HEK293 (cell line): ENCODE results near the gene BUD23.
A peak's percentile ranks its signal among the peaks of the same experiment; 100 is the strongest.

ENCODE experiments used
- HOXC10 ChIP-seq: sonication (generic); formaldehyde crosslinking; IDR thresholded peaks from 2 replicates; pipeline ENCODE4 v1.8.1; 2023; ENCODE audit warnings: mild to moderate bottlenecking, missing genetic modification reagents
- HOXD13 ChIP-seq: sonication (generic); formaldehyde crosslinking; IDR thresholded peaks from 2 replicates; pipeline ENCODE4 v1.8.0; 2022; ENCODE audit warnings: missing genetic modification reagents, borderline replicate concordance
- MZF1 ChIP-seq: fragments of 450-650 bp; formaldehyde crosslinking; IDR thresholded peaks from 2 replicates; pipeline ENCODE4 v1.5.1; 2017; ENCODE audit warnings: missing biosample characterization, missing genetic modification characterization, borderline replicate concordance
- RBAK ChIP-seq: fragments of 450-650 bp; formaldehyde crosslinking; IDR thresholded peaks from 2 replicates; pipeline ENCODE4 v1.5.1; 2016; ENCODE audit warnings: missing biosample characterization, missing genetic modification characterization
- REPIN1 ChIP-seq: fragments of 450-650 bp; formaldehyde crosslinking; IDR thresholded peaks from 2 replicates; pipeline ENCODE4 v1.5.1; 2017; ENCODE audit warnings: missing biosample characterization, missing genetic modification characterization, low read depth
- SETDB1 ChIP-seq: IDR thresholded peaks from one replicate; pipeline ENCODE4 v1.6.1; 2017; ENCODE audit warnings: mild to moderate bottlenecking, low read length, moderate library complexity, mixed read lengths; ENCODE audit not compliant: insufficient read length
- ZBTB17 ChIP-seq: fragments of 450-650 bp; formaldehyde crosslinking; IDR thresholded peaks from 2 replicates; pipeline ENCODE4 v1.5.1; 2016; ENCODE audit warnings: missing biosample characterization, missing genetic modification characterization
- ZFP69B ChIP-seq: fragments of 450-650 bp; formaldehyde crosslinking; IDR thresholded peaks from 2 replicates; pipeline ENCODE4 v1.5.1; 2016; ENCODE audit warnings: missing biosample characterization, missing genetic modification characterization
- ZNF146 ChIP-seq: fragments of 450-650 bp; formaldehyde crosslinking; IDR thresholded peaks from 2 replicates; pipeline ENCODE4 v1.5.1; 2016; ENCODE audit warnings: missing biosample characterization, missing genetic modification characterization
- ZNF169 ChIP-seq: fragments of 450-650 bp; formaldehyde crosslinking; IDR thresholded peaks from 2 replicates; pipeline ENCODE4 v1.5.1; 2016; ENCODE audit warnings: missing biosample characterization, missing genetic modification characterization
- ZNF174 ChIP-seq: fragments of 450-650 bp; formaldehyde crosslinking; IDR thresholded peaks from 2 replicates; pipeline ENCODE4 v1.5.0; 2017; ENCODE audit warnings: missing biosample characterization, mild to moderate bottlenecking, missing genetic modification characterization
- ZNF202 ChIP-seq: fragments of 450-650 bp; formaldehyde crosslinking; IDR thresholded peaks from 2 replicates; pipeline ENCODE4 v1.5.1; 2016; ENCODE audit warnings: missing biosample characterization, missing genetic modification characterization, borderline replicate concordance
- ZNF223 ChIP-seq: fragments of 450-650 bp; formaldehyde crosslinking; IDR thresholded peaks from 2 replicates; pipeline ENCODE4 v1.5.1; 2016; ENCODE audit warnings: missing biosample characterization, missing genetic modification characterization
- ZNF24 ChIP-seq: fragments of 450-650 bp; formaldehyde crosslinking; IDR thresholded peaks from 2 replicates; pipeline ENCODE4 v1.5.1; 2016; ENCODE audit warnings: missing biosample characterization, missing genetic modification characterization
- ZNF248 ChIP-seq: fragments of 450-650 bp; formaldehyde crosslinking; IDR thresholded peaks from 2 replicates; pipeline ENCODE4 v1.5.1; 2017; ENCODE audit warnings: missing biosample characterization, missing genetic modification characterization
- ZNF354C ChIP-seq: fragments of 450-650 bp; formaldehyde crosslinking; IDR thresholded peaks from 2 replicates; pipeline ENCODE4 v1.5.1; 2016; ENCODE audit warnings: missing biosample characterization, missing genetic modification characterization, low read depth, borderline replicate concordance
- ZNF529 ChIP-seq: fragments of 450-650 bp; formaldehyde crosslinking; IDR thresholded peaks from 2 replicates; pipeline ENCODE4 v1.5.1; 2017; ENCODE audit warnings: missing genetic modification characterization, missing biosample characterization; ENCODE audit not compliant: insufficient replicate concordance
- ZNF548 ChIP-seq: fragments of 450-650 bp; formaldehyde crosslinking; IDR thresholded peaks from 2 replicates; pipeline ENCODE4 v1.5.1; 2016; ENCODE audit warnings: missing biosample characterization, missing genetic modification characterization
- ZNF621 ChIP-seq: fragments of 450-650 bp; formaldehyde crosslinking; IDR thresholded peaks from 2 replicates; pipeline ENCODE4 v1.5.1; 2017; ENCODE audit warnings: missing biosample characterization, missing genetic modification characterization
- ZNF670 ChIP-seq: fragments of 450-650 bp; formaldehyde crosslinking; IDR thresholded peaks from 2 replicates; pipeline ENCODE4 v1.5.1; 2016; ENCODE audit warnings: missing biosample characterization, missing genetic modification characterization, low read depth
- ZNF747 ChIP-seq: fragments of 450-650 bp; formaldehyde crosslinking; IDR thresholded peaks from 2 replicates; pipeline ENCODE4 v1.5.1; 2016; ENCODE audit warnings: missing biosample characterization, missing genetic modification characterization
- ZNF776 ChIP-seq: fragments of 450-650 bp; formaldehyde crosslinking; IDR thresholded peaks from 2 replicates; pipeline ENCODE4 v1.5.0; 2017; ENCODE audit warnings: missing biosample characterization, missing genetic modification characterization, borderline replicate concordance
- ZNF791 ChIP-seq: fragments of 450-650 bp; formaldehyde crosslinking; IDR thresholded peaks from 2 replicates; pipeline ENCODE4 v1.5.1; 2016; ENCODE audit warnings: missing biosample characterization, missing genetic modification characterization
- ZNF837 ChIP-seq: fragments of 450-650 bp; formaldehyde crosslinking; IDR thresholded peaks from 2 replicates; pipeline ENCODE4 v1.5.1; 2016; ENCODE audit warnings: missing biosample characterization, missing genetic modification characterization
- TF ChIP-seq, protein P1 (sequence below): fragments of 450-650 bp; formaldehyde crosslinking; IDR thresholded peaks from 2 replicates; pipeline ENCODE4 v1.5.1; 2016; ENCODE audit warnings: missing biosample characterization, missing genetic modification characterization
- TF ChIP-seq, protein P2 (sequence below): fragments of 450-650 bp; formaldehyde crosslinking; IDR thresholded peaks from 2 replicates; pipeline ENCODE4 v1.5.1; 2016; ENCODE audit warnings: missing biosample characterization, missing genetic modification characterization
- TF ChIP-seq, protein P3 (sequence below): fragments of 450-650 bp; formaldehyde crosslinking; conservative IDR thresholded peaks from 2 replicates; pipeline ENCODE4 v1.5.1; 2016; ENCODE audit warnings: low read depth, missing biosample characterization, missing genetic modification characterization
- TF ChIP-seq, protein P4 (sequence below): fragments of 450-650 bp; formaldehyde crosslinking; IDR thresholded peaks from 2 replicates; pipeline ENCODE4 v1.5.1; 2016; ENCODE audit warnings: missing biosample characterization, missing genetic modification characterization, borderline replicate concordance
- TF ChIP-seq, protein P5 (sequence below): fragments of 450-650 bp; formaldehyde crosslinking; IDR thresholded peaks from 2 replicates; pipeline ENCODE4 v1.5.1; 2016; ENCODE audit warnings: missing biosample characterization, missing genetic modification characterization
- TF ChIP-seq, protein P6 (sequence below): fragments of 450-650 bp; formaldehyde crosslinking; IDR thresholded peaks from 2 replicates; pipeline ENCODE4 v1.5.1; 2016; ENCODE audit warnings: missing biosample characterization, missing genetic modification characterization

BUD23 gene

DNA sequence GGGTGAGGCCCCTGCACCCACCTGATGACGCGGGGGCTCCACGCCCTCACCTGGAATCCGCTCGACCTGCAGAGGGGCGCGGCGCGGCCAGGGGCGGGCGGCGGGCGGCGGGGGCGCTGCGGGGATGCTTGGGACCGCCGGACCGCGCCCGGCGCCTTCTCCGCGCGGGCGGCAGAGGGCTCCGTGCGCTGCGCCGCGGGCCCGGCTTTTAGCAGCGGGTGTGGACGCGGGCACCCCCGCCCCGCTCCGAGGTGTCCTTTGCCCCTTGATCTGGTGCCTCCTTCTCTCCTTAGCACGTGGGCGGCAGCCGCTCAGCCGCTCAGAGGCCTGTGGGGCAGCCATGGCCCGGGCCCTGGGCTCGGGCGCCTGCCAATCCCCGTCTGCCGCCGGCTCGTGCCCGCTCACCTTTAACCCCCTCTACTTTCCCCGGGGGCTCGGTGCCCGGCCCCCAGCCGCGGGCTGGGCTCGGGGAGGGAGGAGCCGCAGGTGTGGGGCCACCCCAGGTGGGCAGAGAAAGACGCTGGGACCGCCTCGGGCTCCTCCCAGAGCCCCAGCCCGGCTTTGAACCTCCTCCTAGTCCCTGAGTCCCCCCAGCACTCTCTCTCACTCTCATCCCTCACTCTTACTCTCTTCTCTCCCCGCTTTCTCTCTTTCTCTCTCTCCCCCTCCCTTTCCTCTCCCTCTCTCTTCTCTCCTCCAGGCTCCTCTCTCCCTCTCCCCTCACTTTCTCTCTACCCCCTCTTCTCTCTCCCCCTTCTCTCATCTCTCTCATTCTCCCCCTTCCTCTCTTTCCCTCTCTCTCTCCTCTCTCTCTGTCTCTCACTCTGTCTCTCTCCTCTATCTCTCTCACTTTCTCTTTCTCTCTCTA lies 35.4 kb upstream of the BUD23 start (continued):
- TF ChIP-seq, protein P1, sequence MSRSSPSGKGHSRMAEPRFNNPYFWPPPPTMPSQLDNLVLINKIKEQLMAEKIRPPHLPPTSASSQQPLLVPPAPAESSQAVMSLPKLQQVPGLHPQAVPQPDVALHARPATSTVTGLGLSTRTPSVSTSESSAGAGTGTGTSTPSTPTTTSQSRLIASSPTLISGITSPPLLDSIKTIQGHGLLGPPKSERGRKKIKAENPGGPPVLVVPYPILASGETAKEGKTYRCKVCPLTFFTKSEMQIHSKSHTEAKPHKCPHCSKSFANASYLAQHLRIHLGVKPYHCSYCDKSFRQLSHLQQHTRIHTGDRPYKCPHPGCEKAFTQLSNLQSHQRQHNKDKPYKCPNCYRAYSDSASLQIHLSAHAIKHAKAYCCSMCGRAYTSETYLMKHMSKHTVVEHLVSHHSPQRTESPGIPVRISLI, result no peak
- TF ChIP-seq ZNF354C (tag by site-specific recombination) (no peak), ZNF174 (tag by site-specific recombination) (no peak), ZNF548 (tag by site-specific recombination) (no peak), ZNF24 (tag by site-specific recombination) (no peak), ZNF791 (tag by site-specific recombination) (no peak), ZNF837 (tag by site-specific recombination) (no peak), ZNF223 (tag by site-specific recombination) (no peak), HOXC10 (no peak), ZFP69B (tag by site-specific recombination) (peak; percentile 36; the same call in 1 of the 2 replicates), ZNF146 (tag by site-specific recombination) (no peak), REPIN1 (tag by site-specific recombination) (no peak), HOXD13 (CRISPR knock-in tag) (no peak), ZNF202 (tag by site-specific recombination) (no peak), SETDB1 (no peak), RBAK (tag by site-specific recombination) (no peak), ZNF747 (tag by site-specific recombination) (no peak), ZNF248 (no peak), ZBTB17 (tag by site-specific recombination) (no peak), ZNF169 (tag by site-specific recombination) (no peak), ZNF621 (no peak), ZNF776 (tag by site-specific recombination) (no peak), ZNF670 (tag by site-specific recombination) (no peak), MZF1 (tag by site-specific recombination) (no peak), ZNF529 (tag by site-specific recombination) (no peak)
- TF ChIP-seq, protein P2, sequence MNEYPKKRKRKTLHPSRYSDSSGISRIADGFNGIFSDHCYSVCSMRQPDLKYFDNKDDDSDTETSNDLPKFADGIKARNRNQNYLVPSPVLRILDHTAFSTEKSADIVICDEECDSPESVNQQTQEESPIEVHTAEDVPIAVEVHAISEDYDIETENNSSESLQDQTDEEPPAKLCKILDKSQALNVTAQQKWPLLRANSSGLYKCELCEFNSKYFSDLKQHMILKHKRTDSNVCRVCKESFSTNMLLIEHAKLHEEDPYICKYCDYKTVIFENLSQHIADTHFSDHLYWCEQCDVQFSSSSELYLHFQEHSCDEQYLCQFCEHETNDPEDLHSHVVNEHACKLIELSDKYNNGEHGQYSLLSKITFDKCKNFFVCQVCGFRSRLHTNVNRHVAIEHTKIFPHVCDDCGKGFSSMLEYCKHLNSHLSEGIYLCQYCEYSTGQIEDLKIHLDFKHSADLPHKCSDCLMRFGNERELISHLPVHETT, result no peak
- TF ChIP-seq, protein P3, sequence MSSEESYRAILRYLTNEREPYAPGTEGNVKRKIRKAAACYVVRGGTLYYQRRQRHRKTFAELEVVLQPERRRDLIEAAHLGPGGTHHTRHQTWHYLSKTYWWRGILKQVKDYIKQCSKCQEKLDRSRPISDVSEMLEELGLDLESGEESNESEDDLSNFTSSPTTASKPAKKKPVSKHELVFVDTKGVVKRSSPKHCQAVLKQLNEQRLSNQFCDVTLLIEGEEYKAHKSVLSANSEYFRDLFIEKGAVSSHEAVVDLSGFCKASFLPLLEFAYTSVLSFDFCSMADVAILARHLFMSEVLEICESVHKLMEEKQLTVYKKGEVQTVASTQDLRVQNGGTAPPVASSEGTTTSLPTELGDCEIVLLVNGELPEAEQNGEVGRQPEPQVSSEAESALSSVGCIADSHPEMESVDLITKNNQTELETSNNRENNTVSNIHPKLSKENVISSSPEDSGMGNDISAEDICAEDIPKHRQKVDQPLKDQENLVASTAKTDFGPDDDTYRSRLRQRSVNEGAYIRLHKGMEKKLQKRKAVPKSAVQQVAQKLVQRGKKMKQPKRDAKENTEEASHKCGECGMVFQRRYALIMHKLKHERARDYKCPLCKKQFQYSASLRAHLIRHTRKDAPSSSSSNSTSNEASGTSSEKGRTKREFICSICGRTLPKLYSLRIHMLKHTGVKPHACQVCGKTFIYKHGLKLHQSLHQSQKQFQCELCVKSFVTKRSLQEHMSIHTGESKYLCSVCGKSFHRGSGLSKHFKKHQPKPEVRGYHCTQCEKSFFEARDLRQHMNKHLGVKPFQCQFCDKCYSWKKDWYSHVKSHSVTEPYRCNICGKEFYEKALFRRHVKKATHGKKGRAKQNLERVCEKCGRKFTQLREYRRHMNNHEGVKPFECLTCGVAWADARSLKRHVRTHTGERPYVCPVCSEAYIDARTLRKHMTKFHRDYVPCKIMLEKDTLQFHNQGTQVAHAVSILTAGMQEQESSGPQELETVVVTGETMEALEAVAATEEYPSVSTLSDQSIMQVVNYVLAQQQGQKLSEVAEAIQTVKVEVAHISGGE (tag by site-specific recombination), result no peak
- TF ChIP-seq, protein P4, sequence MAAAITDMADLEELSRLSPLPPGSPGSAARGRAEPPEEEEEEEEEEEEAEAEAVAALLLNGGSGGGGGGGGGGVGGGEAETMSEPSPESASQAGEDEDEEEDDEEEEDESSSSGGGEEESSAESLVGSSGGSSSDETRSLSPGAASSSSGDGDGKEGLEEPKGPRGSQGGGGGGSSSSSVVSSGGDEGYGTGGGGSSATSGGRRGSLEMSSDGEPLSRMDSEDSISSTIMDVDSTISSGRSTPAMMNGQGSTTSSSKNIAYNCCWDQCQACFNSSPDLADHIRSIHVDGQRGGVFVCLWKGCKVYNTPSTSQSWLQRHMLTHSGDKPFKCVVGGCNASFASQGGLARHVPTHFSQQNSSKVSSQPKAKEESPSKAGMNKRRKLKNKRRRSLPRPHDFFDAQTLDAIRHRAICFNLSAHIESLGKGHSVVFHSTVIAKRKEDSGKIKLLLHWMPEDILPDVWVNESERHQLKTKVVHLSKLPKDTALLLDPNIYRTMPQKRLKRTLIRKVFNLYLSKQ (tag by site-specific recombination), result no peak
- TF ChIP-seq, protein P5, sequence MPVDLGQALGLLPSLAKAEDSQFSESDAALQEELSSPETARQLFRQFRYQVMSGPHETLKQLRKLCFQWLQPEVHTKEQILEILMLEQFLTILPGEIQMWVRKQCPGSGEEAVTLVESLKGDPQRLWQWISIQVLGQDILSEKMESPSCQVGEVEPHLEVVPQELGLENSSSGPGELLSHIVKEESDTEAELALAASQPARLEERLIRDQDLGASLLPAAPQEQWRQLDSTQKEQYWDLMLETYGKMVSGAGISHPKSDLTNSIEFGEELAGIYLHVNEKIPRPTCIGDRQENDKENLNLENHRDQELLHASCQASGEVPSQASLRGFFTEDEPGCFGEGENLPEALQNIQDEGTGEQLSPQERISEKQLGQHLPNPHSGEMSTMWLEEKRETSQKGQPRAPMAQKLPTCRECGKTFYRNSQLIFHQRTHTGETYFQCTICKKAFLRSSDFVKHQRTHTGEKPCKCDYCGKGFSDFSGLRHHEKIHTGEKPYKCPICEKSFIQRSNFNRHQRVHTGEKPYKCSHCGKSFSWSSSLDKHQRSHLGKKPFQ (tag by site-specific recombination), result no peak
- TF ChIP-seq, protein P6, sequence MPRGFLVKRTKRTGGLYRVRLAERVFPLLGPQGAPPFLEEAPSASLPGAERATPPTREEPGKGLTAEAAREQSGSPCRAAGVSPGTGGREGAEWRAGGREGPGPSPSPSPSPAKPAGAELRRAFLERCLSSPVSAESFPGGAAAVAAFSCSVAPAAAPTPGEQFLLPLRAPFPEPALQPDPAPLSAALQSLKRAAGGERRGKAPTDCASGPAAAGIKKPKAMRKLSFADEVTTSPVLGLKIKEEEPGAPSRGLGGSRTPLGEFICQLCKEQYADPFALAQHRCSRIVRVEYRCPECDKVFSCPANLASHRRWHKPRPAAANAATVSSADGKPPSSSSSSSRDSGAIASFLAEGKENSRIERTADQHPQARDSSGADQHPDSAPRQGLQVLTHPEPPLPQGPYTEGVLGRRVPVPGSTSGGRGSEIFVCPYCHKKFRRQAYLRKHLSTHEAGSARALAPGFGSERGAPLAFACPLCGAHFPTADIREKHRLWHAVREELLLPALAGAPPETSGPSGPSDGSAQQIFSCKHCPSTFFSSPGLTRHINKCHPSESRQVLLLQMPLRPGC (tag by site-specific recombination), result no peak
